Neuronal stem cell (in vitro differentiated cells): ENCODE results near the gene SIK3.

Experiments
- DNase-seq: peaks from one replicate; pipeline ENCODE4 v3.0.0-alpha.2; 2013; ENCODE audit warnings: low spot score
- H2AFZ ChIP-seq: one replicate; pipeline ENCODE4 v1.6.1; 2013; ENCODE audit warnings: mild to moderate bottlenecking, low read length, inconsistent platforms
- H2AK5ac ChIP-seq: 2 replicates; pipeline ENCODE4 v1.6.1; 2013; ENCODE audit warnings: low read depth, mild to moderate bottlenecking, inconsistent platforms, low read length, moderate library complexity, mixed read lengths
- H2BK120ac ChIP-seq: 2 replicates; pipeline ENCODE4 v1.6.1; 2013; ENCODE audit warnings: low read depth, mild to moderate bottlenecking, inconsistent platforms, low read length, moderate library complexity, mixed read lengths
- H2BK12ac ChIP-seq: one replicate; pipeline ENCODE4 v1.6.1; 2013; ENCODE audit warnings: low read length, inconsistent platforms
- H2BK15ac ChIP-seq: 2 replicates; pipeline ENCODE4 v1.6.1; 2013; ENCODE audit warnings: mild to moderate bottlenecking, low read length, inconsistent platforms, mixed read lengths
- H2BK5ac ChIP-seq: one replicate; pipeline ENCODE4 v1.6.1; 2013; ENCODE audit warnings: inconsistent platforms, mild to moderate bottlenecking, low read length, moderate library complexity
- H3K14ac ChIP-seq: one replicate; pipeline ENCODE4 v1.6.1; 2013; ENCODE audit warnings: low read length, inconsistent platforms
- H3K18ac ChIP-seq: 2 replicates; pipeline ENCODE4 v1.6.1; 2013; ENCODE audit warnings: low read length, inconsistent platforms
- H3K23ac ChIP-seq: 2 replicates; pipeline ENCODE4 v1.6.1; 2013; ENCODE audit warnings: low read depth, mild to moderate bottlenecking, mixed read lengths, low read length, inconsistent platforms; ENCODE audit not compliant: poor library complexity
- H3K27ac ChIP-seq: replicated peaks from 3 replicates; pipeline ENCODE4 v1.5.1; 2013; ENCODE audit warnings: low read length, inconsistent platforms
- H3K27me3 ChIP-seq, 3 experiments: 2 replicates each; pipeline ENCODE4 v1.6.1; 2013; ENCODE audit warnings: low read length in 3 of 3, mild to moderate bottlenecking in 2 of 3, inconsistent platforms in 1 of 3, low read depth in 1 of 3, mixed read lengths in 1 of 3, moderate library complexity in 1 of 3; ENCODE audit not compliant: control insufficient read depth in 3 of 3, insufficient read depth in 3 of 3
- H3K36me3 ChIP-seq, 2 donors: replicated peaks in 1 of 2; 2 replicates each; pipeline ENCODE4 v1.6.1; 2013; ENCODE audit warnings: low read length in 2 of 2; ENCODE audit not compliant: control insufficient read depth in 2 of 2, insufficient read depth in 2 of 2
- H3K4ac ChIP-seq: 2 replicates; pipeline ENCODE4 v1.6.1; 2013; ENCODE audit warnings: inconsistent platforms, mild to moderate bottlenecking, low read length, moderate library complexity
- H3K4me1 ChIP-seq, 2 donors: 1 replicate in 1 of 2; 2 replicates in 1 of 2; pipeline ENCODE4 v1.6.1; 2013; ENCODE audit warnings: low read length in 2 of 2, low read depth in 1 of 2; ENCODE audit not compliant: control insufficient read depth in 2 of 2, insufficient read depth in 1 of 2
- H3K4me2 ChIP-seq: one replicate; pipeline ENCODE4 v1.6.1; 2013; ENCODE audit warnings: mild to moderate bottlenecking, low read length, inconsistent platforms; ENCODE audit not compliant: insufficient read depth, poor library complexity, severe bottlenecking
- H3K4me3 ChIP-seq, 2 donors: 2 replicates each; pipeline ENCODE4 v1.5.1; 2013; ENCODE audit warnings: low read length in 2 of 2, mild to moderate bottlenecking in 2 of 2, inconsistent platforms in 1 of 2, moderate library complexity in 1 of 2
- H3K79me1 ChIP-seq: one replicate; pipeline ENCODE4 v1.6.1; 2013; ENCODE audit warnings: low read depth, mild to moderate bottlenecking, inconsistent platforms, low read length, moderate library complexity
- H3K9ac ChIP-seq: one replicate; pipeline ENCODE4 v1.6.1; 2013; ENCODE audit warnings: mild to moderate bottlenecking, low read depth, low read length, inconsistent platforms; ENCODE audit not compliant: poor library complexity
- H3K9me3 ChIP-seq, 2 donors: replicated peaks in 1 of 2; 2 replicates each; pipeline versions ENCODE3 to v1.6.1; 2013; ENCODE audit warnings: low read length in 2 of 2, mild to moderate bottlenecking in 2 of 2, inconsistent platforms in 1 of 2, low read depth in 1 of 2, mixed read lengths in 1 of 2, moderate library complexity in 1 of 2; ENCODE audit not compliant: control insufficient read depth in 2 of 2, insufficient read depth in 1 of 2
- H4K8ac ChIP-seq: one replicate; pipeline ENCODE4 v1.6.1; 2013; ENCODE audit warnings: low read depth, mild to moderate bottlenecking, inconsistent platforms, low read length, moderate library complexity
- H4K91ac ChIP-seq: one replicate; pipeline ENCODE4 v1.6.1; 2013; ENCODE audit warnings: low read length, low read depth, mild to moderate bottlenecking, inconsistent platforms; ENCODE audit not compliant: poor library complexity
- WGBS, 2 donors: extraction: QIAGEN DNeasy Blood & Tissue Kit; methylation state at CpG; one replicate each; pipeline ENCODE4 v1.1.7; 2013; ENCODE audit warnings: missing lambda C conversion rate in 2 of 2, mixed read lengths in 1 of 2; ENCODE audit not compliant: insufficient read length in 2 of 2, insufficient replicate concordance in 1 of 2; ENCODE audit errors: extremely low coverage in 2 of 2; 5-methylcytosine and 5-hydroxymethylcytosine counted together

SIK3 gene

GRCh38 chr11:116837231-116838091 is 260.8 kb downstream of the SIK3 start, which contains the start of gene APOA1:
TSS of gene APOA1 (minus strand) at chr11:116837622. CDS start at chr11:116837387, 235 bp downstream.
- Histone ChIP-seq H3K4ac (no peak within 1 kb of the TSS), H2BK5ac (peak within 1 kb of the TSS; percentile 42), H2BK120ac (peak within 1 kb of the TSS; percentile 13), H3K14ac (peak within 1 kb of the TSS; percentile 10), H4K8ac (no peak within 1 kb of the TSS), H3K36me3 (no peaks in the 10 kb centered on the region), H3K4me3 (no peak within 1 kb of the TSS), H2BK12ac (peak within 1 kb of the TSS; percentile 24), H2AFZ (peak within 1 kb of the TSS; percentile 94), H3K27me3 (peaks cover 0 to 10% (median 0%) of the 10 kb centered on the region in 3 experiments), H3K27ac (peak within 1 kb of the TSS; percentile 39), H2BK15ac (peak within 1 kb of the TSS; percentile 41), H3K4me1 (peaks cover 9 to 19% of the 10 kb centered on the region in 2 donors), H3K23ac (no peak within 1 kb of the TSS), H3K9me3 (no peaks in the 10 kb centered on the region), H3K4me2 (peak within 1 kb of the TSS; percentile 20), H3K79me1 (no peaks in the 10 kb centered on the region), H3K18ac (peak within 1 kb of the TSS; percentile 62), H4K91ac (no peak within 1 kb of the TSS), H2AK5ac (peak within 1 kb of the TSS; percentile 93), H3K9ac (peak within 1 kb of the TSS; percentile 36)
- peak; percentile 21 for DNase-seq
- no CpG with 5 or more reads among the region's 19 CpGs for WGBS, 2 donors

- H4K8ac ChIP-seq = no peak overlapping the region
- no peak for DNase-seq
- no peaks in the 10 kb centered on the region for H3K36me3 ChIP-seq
- H2BK120ac ChIP-seq = peak overlapping the region; percentile 13
- H3K27me3 ChIP-seq = peaks cover 0 to 10% (median 0%) of the 10 kb centered on the region in 3 experiments
- no peak overlapping the region for H3K4ac ChIP-seq
- peak overlapping the region; percentile 93 for H2AK5ac ChIP-seq
- H3K23ac ChIP-seq = no peak overlapping the region
- no peak overlapping the region for H3K4me3 ChIP-seq
- H2BK5ac ChIP-seq = no peak overlapping the region
- H3K79me1 ChIP-seq = no peaks in the 10 kb centered on the region
- WGBS, 2 donors = no CpG with 5 or more reads among the region's 7 CpGs
- H3K14ac ChIP-seq = no peak overlapping the region
- H3K4me2 ChIP-seq = no peak overlapping the region
- no peak overlapping the region for H4K91ac ChIP-seq
- no peaks in the 10 kb centered on the region for H3K9me3 ChIP-seq
- peak overlapping the region; percentile 41 for H2BK15ac ChIP-seq
- peak overlapping the region; percentile 49 for H3K18ac ChIP-seq
- H3K27ac ChIP-seq = no peak overlapping the region
- peak overlapping the region; percentile 94 for H2AFZ ChIP-seq
- H2BK12ac ChIP-seq = peak overlapping the region; percentile 24
- peak overlapping the region; percentile 36 for H3K9ac ChIP-seq
- H3K4me1 ChIP-seq = peaks cover 9 to 19% of the 10 kb centered on the region in 2 donors
Observed at GRCh38 chr11:116836632-116836991, 261.6 kb downstream of the SIK3 start.

- Histone ChIP-seq H3K36me3 (no peaks in the 10 kb centered on the region), H2BK12ac (peak overlapping the region; percentile 24), H3K79me1 (no peaks in the 10 kb centered on the region), H2AFZ (peak overlapping the region; percentile 94), H3K4me1 (peaks cover 9 to 19% of the 10 kb centered on the region in 2 donors), H3K27ac (no peak overlapping the region), H3K4ac (no peak overlapping the region), H4K8ac (no peak overlapping the region), H2BK120ac (peak overlapping the region; percentile 52), H4K91ac (no peak overlapping the region), H3K9ac (peak overlapping the region; percentile 88), H2BK5ac (no peak overlapping the region), H3K14ac (no peak overlapping the region), H3K9me3 (no peaks in the 10 kb centered on the region), H3K4me2 (peak overlapping the region; percentile 82), H3K18ac (peak overlapping the region; percentile 94), H2BK15ac (peak overlapping the region; percentile 80), H3K27me3 (peaks cover 0 to 10% (median 0%) of the 10 kb centered on the region in 3 experiments), H3K23ac (peak overlapping the region; percentile 97), H3K4me3 (peak overlapping the region; percentile 22 to 77), H2AK5ac (peak overlapping the region; percentile 97)
- peak; percentile 76 for DNase-seq
- no CpG with 5 or more reads among the region's 57 CpGs for WGBS, 2 donors
Observed at GRCh38 chr11:116835791-116836631, 262.2 kb downstream of the SIK3 start.
